ENCODE measurements around the gene SMG5.
"Not testable (repeated sequence)": the region's sequence is repeated elsewhere in the genome, so short reads cannot be mapped to it uniquely, and the experiment has no call there.

The SMG5 gene

GRCh38 chr1:156244126-156244525, 38.5 kb downstream of the SMG5 start:
- no peak for DNase-seq (ENCODE audit: low spot score)

- no peak for DNase-seq (ENCODE audit: low spot score)
These were observed 39.9 kb downstream of the SMG5 start for GRCh38 chr1:156242738-156243137.

DNA sequence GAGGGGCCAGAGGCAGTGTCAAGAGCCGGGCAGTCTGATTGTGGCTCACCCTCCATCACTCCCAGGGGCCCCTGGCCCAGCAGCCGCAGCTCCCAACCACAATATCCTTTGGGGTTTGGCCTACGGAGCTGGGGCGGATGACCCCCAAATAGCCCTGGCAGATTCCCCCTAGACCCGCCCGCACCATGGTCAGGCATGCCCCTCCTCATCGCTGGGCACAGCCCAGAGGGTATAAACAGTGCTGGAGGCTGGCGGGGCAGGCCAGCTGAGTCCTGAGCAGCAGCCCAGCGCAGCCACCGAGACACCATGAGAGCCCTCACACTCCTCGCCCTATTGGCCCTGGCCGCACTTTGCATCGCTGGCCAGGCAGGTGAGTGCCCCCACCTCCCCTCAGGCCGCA, 40.7 kb downstream of the SMG5 start, which contains the start of gene BGLAP:
BGLAP (plus strand) TSS at position 259 of the 400 bp plus-strand sequence; CDS start at position 307, 48 bp downstream.
- no peak for DNase-seq (ENCODE audit: low spot score)

GRCh38 chr1:156241311-156241811, 41.3 kb downstream of the SMG5 start:
- DNase-seq (ENCODE audit: low spot score) = no peak

DNA sequence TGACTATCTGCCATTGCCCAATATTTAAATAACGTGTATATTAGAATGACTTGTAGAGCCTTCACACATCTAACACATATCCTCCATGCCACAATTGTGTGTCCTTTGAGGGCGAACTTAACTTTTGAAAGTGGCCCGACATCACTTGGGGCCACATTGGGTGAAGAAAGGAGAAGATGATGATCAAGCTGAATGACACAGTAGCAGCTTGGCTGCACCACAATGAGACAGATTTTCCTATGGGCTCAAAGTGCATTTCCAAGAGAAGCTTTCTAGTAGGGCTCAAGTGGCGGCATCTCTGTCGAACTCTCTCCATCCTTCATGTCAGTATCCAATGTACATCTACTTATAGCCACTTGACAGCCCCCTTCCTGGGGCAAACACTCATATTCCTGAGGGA, 44.4 kb downstream of the SMG5 start:
- DNase-seq (ENCODE audit: low spot score) = no peak

GRCh38 chr1:156236164-156236563, 46.5 kb downstream of the SMG5 start:
- no peak for DNase-seq (ENCODE audit: low spot score)

- no peak for DNase-seq (ENCODE audit: low spot score)
These were observed 49.0 kb downstream of the SMG5 start for GRCh38 chr1:156233426-156234127.

GRCh38 chr1:156232201-156232894, 50.3 kb downstream of the SMG5 start:
- DNase-seq (ENCODE audit: low spot score) = no peak

- no peak for DNase-seq (ENCODE audit: low spot score)
These were observed 52.2 kb downstream of the SMG5 start for GRCh38 chr1:156230473-156230837.

GRCh38 chr1:156229809-156230472, 52.7 kb downstream of the SMG5 start:
- DNase-seq (ENCODE audit: low spot score) = no peak

GRCh38 chr1:156228501-156228900, 54.1 kb downstream of the SMG5 start:
- peak; percentile 49 for DNase-seq (ENCODE audit: low spot score)

GRCh38 chr1:156226782-156227181, 55.8 kb downstream of the SMG5 start:
- no peak for DNase-seq (ENCODE audit: low spot score)

GRCh38 chr1:156226116-156226538, 56.5 kb downstream of the SMG5 start:
- DNase-seq (ENCODE audit: low spot score) = no peak

DNA sequence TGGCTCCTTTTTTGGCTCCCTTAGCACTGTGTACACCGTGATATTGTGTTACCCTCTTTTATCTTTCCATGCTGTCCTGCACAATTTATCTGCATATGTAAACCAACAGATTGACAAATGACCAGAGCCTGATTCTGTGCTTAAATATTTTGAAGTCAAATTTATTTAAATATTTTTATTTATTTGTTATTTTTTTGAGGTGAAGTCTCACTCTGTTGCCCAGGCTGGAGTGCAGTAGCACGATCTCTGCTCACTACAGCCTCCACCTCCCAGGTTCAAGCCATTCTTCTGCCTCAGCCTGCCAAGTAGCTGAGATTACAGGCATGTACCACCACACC, 57.0 kb downstream of the SMG5 start:
- DNase-seq (ENCODE audit: low spot score) = no peak

- no peak for DNase-seq (ENCODE audit: low spot score)
These were observed 60.5 kb downstream of the SMG5 start for GRCh38 chr1:156221986-156222692.

- DNase-seq (ENCODE audit: low spot score) = no peak
These were observed 62.4 kb downstream of the SMG5 start for GRCh38 chr1:156220226-156220625.

DNA sequence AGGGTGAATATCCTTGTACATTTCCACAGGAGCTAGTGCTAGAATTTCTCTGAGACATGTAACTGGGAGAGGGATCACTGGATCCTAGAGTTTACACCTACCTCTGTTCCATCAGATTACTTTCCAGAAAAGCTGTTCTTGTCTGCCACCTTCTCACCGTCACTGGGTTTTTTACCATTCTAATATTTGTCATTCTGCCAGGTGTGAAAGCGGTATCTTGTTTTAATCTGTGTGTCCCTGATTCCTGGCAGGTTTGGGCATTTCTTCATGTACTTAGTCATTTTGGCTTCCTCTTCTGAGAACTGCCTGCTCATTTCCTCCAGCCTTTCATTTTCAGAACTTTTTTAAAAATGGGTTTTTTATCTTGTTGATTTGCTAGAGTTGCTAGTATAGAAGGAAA, 64.8 kb downstream of the SMG5 start:
- DNase-seq (ENCODE audit: low spot score) = no peak

DNA sequence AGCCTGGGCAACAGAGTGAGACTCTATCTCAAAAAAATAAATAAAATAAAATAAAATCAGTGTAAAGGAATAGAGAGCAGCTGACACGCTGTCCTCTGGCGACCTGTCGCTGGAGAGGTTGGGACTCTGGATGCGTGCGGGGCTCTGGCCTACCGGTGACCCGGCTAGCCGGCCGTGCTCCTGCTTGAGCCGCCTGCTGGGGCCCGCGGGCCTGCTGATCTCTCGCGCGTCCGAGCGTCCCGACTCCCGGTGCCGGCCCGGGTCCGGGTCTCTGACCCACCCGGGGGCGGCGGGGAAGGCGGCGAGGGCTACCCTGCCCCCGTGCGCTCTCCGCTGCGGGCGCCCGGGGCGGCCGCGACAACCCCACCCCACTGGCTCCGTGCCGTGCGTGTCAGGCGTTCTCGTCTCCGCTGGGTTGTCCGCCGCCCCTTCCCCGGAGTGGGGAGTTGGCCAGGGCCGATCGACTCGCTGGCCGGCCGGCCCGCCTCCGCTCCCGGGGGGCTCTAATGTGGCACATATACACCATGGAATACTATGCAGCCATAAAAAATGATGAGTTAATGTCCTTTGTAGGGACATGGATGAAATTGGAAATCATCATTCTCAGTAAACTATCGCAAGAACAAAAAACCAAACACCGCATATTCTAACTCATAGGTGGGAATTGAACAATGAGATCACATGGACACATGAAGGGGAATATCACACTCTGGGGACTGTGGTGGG, 66.1 kb downstream of the SMG5 start:
- not testable (repeated sequence) for DNase-seq (ENCODE audit: low spot score)

DNA sequence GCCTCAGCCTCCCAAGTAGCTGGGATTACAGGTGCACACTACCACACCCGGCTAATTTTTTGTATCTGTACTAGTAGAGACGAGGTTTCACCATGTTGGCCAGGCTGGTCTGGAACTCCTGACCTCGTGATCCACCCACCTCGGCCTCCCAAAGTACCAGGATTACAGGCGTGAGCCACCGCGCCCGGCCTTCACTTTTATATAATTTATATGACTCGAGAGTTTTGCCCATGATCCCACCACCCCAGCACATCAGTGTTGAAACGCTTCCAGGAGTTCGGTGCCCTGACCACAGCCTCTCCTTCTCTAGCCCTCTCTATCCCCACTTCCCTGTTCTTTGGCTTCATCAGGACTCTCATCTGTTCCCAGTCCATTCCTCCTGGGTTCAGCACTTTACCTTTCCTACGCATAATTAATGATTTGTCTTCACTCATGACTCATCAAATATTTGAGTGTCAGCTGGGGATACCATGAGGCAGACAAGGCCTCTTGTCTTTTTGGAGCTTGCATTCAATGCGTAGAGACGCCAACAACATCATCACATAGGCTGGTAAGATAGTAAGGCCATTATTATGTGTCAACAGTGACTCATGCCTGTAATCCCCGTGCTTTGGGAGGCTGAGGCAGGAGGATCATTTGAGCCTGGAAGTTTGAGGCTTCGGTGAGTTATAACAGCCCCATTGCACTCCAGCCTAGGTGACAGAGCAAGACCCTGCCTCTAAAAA, 68.4 kb downstream of the SMG5 start:
- no peak for DNase-seq (ENCODE audit: low spot score)

GRCh38 chr1:156213644-156213966, 69.0 kb downstream of the SMG5 start:
- no peak for DNase-seq (ENCODE audit: low spot score)

All from Ammon's horn (tissue), 1 donor.